Type B pancreatic cell (in vitro differentiated cells): Measurements from ENCODE around the gene LAG3. TPM values are rescaled to one million over a fixed set of nuclear protein-coding genes. Genes with fewer than 3 reads are reported as not detected.

Source experiments
- DNase-seq: peaks from one replicate; pipeline ENCODE4 v3.0.0; 2021; ENCODE audit warnings: mixed read lengths; ENCODE audit not compliant: unreplicated experiment; ENCODE audit errors: extremely low spot score
- H3K27ac Mint-ChIP-seq: 2 replicates; pipeline ENCODE4 v1.8.0; 2021; ENCODE audit warnings: mild to moderate bottlenecking, mixed read lengths
- H3K27me3 Mint-ChIP-seq: 2 replicates; pipeline ENCODE4 v1.8.0; 2021; ENCODE audit warnings: mixed read lengths
- H3K36me3 Mint-ChIP-seq: 2 replicates; pipeline ENCODE4 v1.8.0; 2021; ENCODE audit warnings: mixed read lengths
- H3K4me1 Mint-ChIP-seq: one replicate; pipeline ENCODE4 v1.8.0; 2021; ENCODE audit warnings: mixed read lengths; ENCODE audit not compliant: unreplicated experiment
- H3K4me3 Mint-ChIP-seq: 2 replicates; pipeline ENCODE4 v1.8.0; 2021; ENCODE audit warnings: mild to moderate bottlenecking, mixed read lengths
- H3K9me3 Mint-ChIP-seq: 2 replicates; pipeline ENCODE4 v1.8.0; 2021; ENCODE audit warnings: mixed read lengths
- CTCF ChIP-seq: fragments of 200-600 bp; sonication (generic); conservative IDR thresholded peaks from 2 replicates; pipeline ENCODE4 v1.5.0; 2021; ENCODE audit warnings: antibody characterized with exemption, mild to moderate bottlenecking
- total RNA-seq: library from RNA; stranded (reverse); gene quantifications from 2 replicates; pipeline ENCODE4 v1.2.1, GENCODE V29; 2021; ENCODE audit warnings: low replicate concordance

LAG3 gene
- total RNA-seq, 1 donor from 2014 or later, result 2.6 TPM

- no peak overlapping the region for H3K4me3 Mint-ChIP-seq
- no peak for TF ChIP-seq CTCF
- DNase-seq, result no peak
- H3K9me3 Mint-ChIP-seq, result no peaks in the 10 kb centered on the region
- no peaks in the 10 kb centered on the region for H3K36me3 Mint-ChIP-seq
- peaks cover 18% of the 10 kb centered on the region for H3K4me1 Mint-ChIP-seq
- peak overlapping the region; percentile 52 for H3K27ac Mint-ChIP-seq
- peaks cover 49% of the 10 kb centered on the region for H3K27me3 Mint-ChIP-seq
These were observed 19.7 kb downstream of the LAG3 start for GRCh38 chr12:6791931-6792520.

GRCh38 chr12:6792522-6793201, 20.3 kb downstream of the LAG3 start:
- H3K9me3 Mint-ChIP-seq, result no peaks in the 10 kb centered on the region
- DNase-seq, result no peak
- peak overlapping the region; percentile 46 for H3K4me3 Mint-ChIP-seq
- peak overlapping the region; percentile 52 for H3K27ac Mint-ChIP-seq
- H3K36me3 Mint-ChIP-seq, result no peaks in the 10 kb centered on the region
- peaks cover 49% of the 10 kb centered on the region for H3K27me3 Mint-ChIP-seq
- no peak for TF ChIP-seq CTCF
- H3K4me1 Mint-ChIP-seq, result peaks cover 15% of the 10 kb centered on the region

- no peak for DNase-seq
- H3K9me3 Mint-ChIP-seq, result no peaks in the 10 kb centered on the region
- no peak for TF ChIP-seq CTCF
- H3K4me3 Mint-ChIP-seq, result no peak overlapping the region
- no peaks in the 10 kb centered on the region for H3K36me3 Mint-ChIP-seq
- H3K27ac Mint-ChIP-seq, result no peak overlapping the region
- peaks cover 10% of the 10 kb centered on the region for H3K4me1 Mint-ChIP-seq
- peaks cover 43% of the 10 kb centered on the region for H3K27me3 Mint-ChIP-seq
These were observed 22.8 kb downstream of the LAG3 start for GRCh38 chr12:6795088-6795487.

GRCh38 chr12:6796576-6796975, 24.3 kb downstream of the LAG3 start:
- no peaks in the 10 kb centered on the region for H3K9me3 Mint-ChIP-seq
- no peaks in the 10 kb centered on the region for H3K36me3 Mint-ChIP-seq
- peaks cover 41% of the 10 kb centered on the region for H3K27me3 Mint-ChIP-seq
- peaks cover 10% of the 10 kb centered on the region for H3K4me1 Mint-ChIP-seq
- no peak overlapping the region for H3K27ac Mint-ChIP-seq
- no peak for DNase-seq
- no peak overlapping the region for H3K4me3 Mint-ChIP-seq
- TF ChIP-seq CTCF, result no peak

- Mint-ChIP-seq H3K36me3 (peaks cover 2% of the 10 kb centered on the region), H3K4me1 (no peaks in the 10 kb centered on the region)
- no peak for DNase-seq
These were observed 26.8 kb downstream of the LAG3 start for GRCh38 chr12:6799147-6799546.

More at GRCh38 chr12:6799147-6799546, 26.8 kb downstream of the LAG3 start:
- TF ChIP-seq CTCF, result no peak
- H3K27ac Mint-ChIP-seq, result no peak overlapping the region
- H3K9me3 Mint-ChIP-seq, result peaks cover 3% of the 10 kb centered on the region
- no peak overlapping the region for H3K4me3 Mint-ChIP-seq
- H3K27me3 Mint-ChIP-seq, result peaks cover 18% of the 10 kb centered on the region
